GM12878 (cell line): ENCODE results near the gene NACAD.

ENCODE experiments used
- EED ChIP-seq: sonication (generic); IDR thresholded peaks from 2 replicates; pipeline ENCODE4 v1.6.1; 2016; ENCODE audit warnings: antibody characterized with exemption, low read depth
- MEF2B ChIP-seq: fragments of 450-650 bp; IDR thresholded peaks from 2 replicates; pipeline ENCODE4 v1.6.1; 2018; ENCODE audit warnings: mild to moderate bottlenecking, moderate library complexity; ENCODE audit not compliant: partially characterized antibody, poor library complexity, severe bottlenecking
- NFYA ChIP-seq: IDR thresholded peaks from 2 replicates; pipeline ENCODE4 v1.6.1; 2011; ENCODE audit warnings: low read depth, mild to moderate bottlenecking, low read length, improper control_type of control experiment, borderline replicate concordance
- NR2F1 ChIP-seq: fragments of 450-650 bp; conservative IDR thresholded peaks from 2 replicates; pipeline ENCODE4 v1.6.1; 2017; ENCODE audit warnings: mild to moderate bottlenecking
- POLR2A ChIP-seq: IDR thresholded peaks from 2 replicates; pipeline ENCODE4 v1.6.1; 2011; ENCODE audit warnings: low read depth, mild to moderate bottlenecking, low read length
- RB1 ChIP-seq: fragments of 450-650 bp; formaldehyde crosslinking; IDR thresholded peaks from 2 replicates; pipeline ENCODE4 v1.6.1; 2017; ENCODE audit warnings: mild to moderate bottlenecking, borderline replicate concordance
- SP1 ChIP-seq: IDR thresholded peaks from one replicate; pipeline ENCODE4 v1.6.1; 2011; ENCODE audit warnings: low read depth, low read length
- ZZZ3 ChIP-seq: IDR thresholded peaks from 2 replicates; pipeline ENCODE4 v1.6.1; 2011; ENCODE audit warnings: low read depth; ENCODE audit not compliant: control insufficient read depth, insufficient read length
- TF ChIP-seq, protein P1 (sequence below): fragments of 150-350 bp; IDR thresholded peaks from 2 replicates; pipeline ENCODE4 v1.6.1; 2016; ENCODE audit warnings: low read depth, low read length
- TF ChIP-seq, protein P2 (sequence below), 3 experiments: IDR thresholded peaks in 2 of 3; conservative IDR thresholded peaks in 1 of 3; 2 replicates each; pipeline ENCODE4 v1.5.1; 2011; ENCODE audit warnings: low read depth in 3 of 3, low read length in 3 of 3, mild to moderate bottlenecking in 3 of 3, control low read depth in 2 of 3, moderate library complexity in 2 of 3, inconsistent platforms in 1 of 3, mixed read lengths in 1 of 3; ENCODE audit not compliant: control insufficient read depth in 2 of 3, insufficient read depth in 1 of 3; ENCODE audit errors: extremely low read depth in 1 of 3
- TF ChIP-seq, protein P3 (sequence below): IDR thresholded peaks from 2 replicates; pipeline ENCODE4 v1.6.1; 2012; ENCODE audit warnings: mild to moderate bottlenecking, low read depth, low read length

DNA sequence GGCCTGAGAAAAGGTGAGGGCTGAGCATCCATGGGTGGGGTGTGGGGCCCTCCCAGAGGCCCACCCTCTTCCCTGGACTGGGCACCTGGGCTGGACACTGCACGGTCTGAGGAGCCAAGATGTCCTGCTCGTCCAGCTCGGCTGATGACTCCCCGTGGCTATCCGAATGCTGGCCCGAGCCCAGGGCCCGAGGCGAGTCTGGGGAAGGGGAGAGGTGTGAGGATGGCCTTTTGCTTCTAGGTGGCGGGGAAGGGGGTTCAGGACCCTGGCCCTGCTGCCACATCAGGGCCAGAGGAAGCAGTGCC is 7.1 kb downstream of the NACAD start:
- TF ChIP-seq NFYA (no peak), SP1 (no peak), POLR2A (no peak), MEF2B (no peak), ZZZ3 (no peak), NR2F1 (no peak), RB1 (no peak), EED (no peak)
- TF ChIP-seq, protein P1, sequence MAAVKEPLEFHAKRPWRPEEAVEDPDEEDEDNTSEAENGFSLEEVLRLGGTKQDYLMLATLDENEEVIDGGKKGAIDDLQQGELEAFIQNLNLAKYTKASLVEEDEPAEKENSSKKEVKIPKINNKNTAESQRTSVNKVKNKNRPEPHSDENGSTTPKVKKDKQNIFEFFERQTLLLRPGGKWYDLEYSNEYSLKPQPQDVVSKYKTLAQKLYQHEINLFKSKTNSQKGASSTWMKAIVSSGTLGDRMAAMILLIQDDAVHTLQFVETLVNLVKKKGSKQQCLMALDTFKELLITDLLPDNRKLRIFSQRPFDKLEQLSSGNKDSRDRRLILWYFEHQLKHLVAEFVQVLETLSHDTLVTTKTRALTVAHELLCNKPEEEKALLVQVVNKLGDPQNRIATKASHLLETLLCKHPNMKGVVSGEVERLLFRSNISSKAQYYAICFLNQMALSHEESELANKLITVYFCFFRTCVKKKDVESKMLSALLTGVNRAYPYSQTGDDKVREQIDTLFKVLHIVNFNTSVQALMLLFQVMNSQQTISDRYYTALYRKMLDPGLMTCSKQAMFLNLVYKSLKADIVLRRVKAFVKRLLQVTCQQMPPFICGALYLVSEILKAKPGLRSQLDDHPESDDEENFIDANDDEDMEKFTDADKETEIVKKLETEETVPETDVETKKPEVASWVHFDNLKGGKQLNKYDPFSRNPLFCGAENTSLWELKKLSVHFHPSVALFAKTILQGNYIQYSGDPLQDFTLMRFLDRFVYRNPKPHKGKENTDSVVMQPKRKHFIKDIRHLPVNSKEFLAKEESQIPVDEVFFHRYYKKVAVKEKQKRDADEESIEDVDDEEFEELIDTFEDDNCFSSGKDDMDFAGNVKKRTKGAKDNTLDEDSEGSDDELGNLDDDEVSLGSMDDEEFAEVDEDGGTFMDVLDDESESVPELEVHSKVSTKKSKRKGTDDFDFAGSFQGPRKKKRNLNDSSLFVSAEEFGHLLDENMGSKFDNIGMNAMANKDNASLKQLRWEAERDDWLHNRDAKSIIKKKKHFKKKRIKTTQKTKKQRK = no peak
- TF ChIP-seq, protein P2, sequence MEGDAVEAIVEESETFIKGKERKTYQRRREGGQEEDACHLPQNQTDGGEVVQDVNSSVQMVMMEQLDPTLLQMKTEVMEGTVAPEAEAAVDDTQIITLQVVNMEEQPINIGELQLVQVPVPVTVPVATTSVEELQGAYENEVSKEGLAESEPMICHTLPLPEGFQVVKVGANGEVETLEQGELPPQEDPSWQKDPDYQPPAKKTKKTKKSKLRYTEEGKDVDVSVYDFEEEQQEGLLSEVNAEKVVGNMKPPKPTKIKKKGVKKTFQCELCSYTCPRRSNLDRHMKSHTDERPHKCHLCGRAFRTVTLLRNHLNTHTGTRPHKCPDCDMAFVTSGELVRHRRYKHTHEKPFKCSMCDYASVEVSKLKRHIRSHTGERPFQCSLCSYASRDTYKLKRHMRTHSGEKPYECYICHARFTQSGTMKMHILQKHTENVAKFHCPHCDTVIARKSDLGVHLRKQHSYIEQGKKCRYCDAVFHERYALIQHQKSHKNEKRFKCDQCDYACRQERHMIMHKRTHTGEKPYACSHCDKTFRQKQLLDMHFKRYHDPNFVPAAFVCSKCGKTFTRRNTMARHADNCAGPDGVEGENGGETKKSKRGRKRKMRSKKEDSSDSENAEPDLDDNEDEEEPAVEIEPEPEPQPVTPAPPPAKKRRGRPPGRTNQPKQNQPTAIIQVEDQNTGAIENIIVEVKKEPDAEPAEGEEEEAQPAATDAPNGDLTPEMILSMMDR (IDR thresholded peaks at IDR 0.05 in 2 of 3, conservative IDR thresholded peaks at IDR 0.05 in 1 of 3; ENCODE audit: control insufficient read depth in 2 of 3, extremely low read depth in 1 of 3, insufficient read depth in 1 of 3, low read depth in 3 of 3, low read length in 3 of 3) = no peak
- TF ChIP-seq, protein P3, sequence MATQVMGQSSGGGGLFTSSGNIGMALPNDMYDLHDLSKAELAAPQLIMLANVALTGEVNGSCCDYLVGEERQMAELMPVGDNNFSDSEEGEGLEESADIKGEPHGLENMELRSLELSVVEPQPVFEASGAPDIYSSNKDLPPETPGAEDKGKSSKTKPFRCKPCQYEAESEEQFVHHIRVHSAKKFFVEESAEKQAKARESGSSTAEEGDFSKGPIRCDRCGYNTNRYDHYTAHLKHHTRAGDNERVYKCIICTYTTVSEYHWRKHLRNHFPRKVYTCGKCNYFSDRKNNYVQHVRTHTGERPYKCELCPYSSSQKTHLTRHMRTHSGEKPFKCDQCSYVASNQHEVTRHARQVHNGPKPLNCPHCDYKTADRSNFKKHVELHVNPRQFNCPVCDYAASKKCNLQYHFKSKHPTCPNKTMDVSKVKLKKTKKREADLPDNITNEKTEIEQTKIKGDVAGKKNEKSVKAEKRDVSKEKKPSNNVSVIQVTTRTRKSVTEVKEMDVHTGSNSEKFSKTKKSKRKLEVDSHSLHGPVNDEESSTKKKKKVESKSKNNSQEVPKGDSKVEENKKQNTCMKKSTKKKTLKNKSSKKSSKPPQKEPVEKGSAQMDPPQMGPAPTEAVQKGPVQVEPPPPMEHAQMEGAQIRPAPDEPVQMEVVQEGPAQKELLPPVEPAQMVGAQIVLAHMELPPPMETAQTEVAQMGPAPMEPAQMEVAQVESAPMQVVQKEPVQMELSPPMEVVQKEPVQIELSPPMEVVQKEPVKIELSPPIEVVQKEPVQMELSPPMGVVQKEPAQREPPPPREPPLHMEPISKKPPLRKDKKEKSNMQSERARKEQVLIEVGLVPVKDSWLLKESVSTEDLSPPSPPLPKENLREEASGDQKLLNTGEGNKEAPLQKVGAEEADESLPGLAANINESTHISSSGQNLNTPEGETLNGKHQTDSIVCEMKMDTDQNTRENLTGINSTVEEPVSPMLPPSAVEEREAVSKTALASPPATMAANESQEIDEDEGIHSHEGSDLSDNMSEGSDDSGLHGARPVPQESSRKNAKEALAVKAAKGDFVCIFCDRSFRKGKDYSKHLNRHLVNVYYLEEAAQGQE = no peak
